Activated T-helper 2 cell treated with anti-CD3 and anti-CD28 coated beads, Interferon-gamma antibody, Interleukin-2, Interleukin-4, amounts not matched to agents 10 μg/mL and 5 μg/mL and 100 μg/mL, durations not matched to agents 14 hours and 24 hours and 36 hours (primary cell): ENCODE data around the gene DDHD1. TPM values are rescaled to one million over a fixed set of nuclear protein-coding genes. Genes with fewer than 3 reads are reported as not detected.
A peak's percentile ranks its signal among the peaks of the same experiment; 100 is the strongest.

Experiments
- DNase-seq: peaks from one replicate; pipeline ENCODE4 v3.0.0; 2021; ENCODE audit warnings: low spot score
- H3K27ac Mint-ChIP-seq: one replicate; pipeline ENCODE4 v1.8.0; 2021; ENCODE audit warnings: mixed read lengths
- H3K27me3 Mint-ChIP-seq: one replicate; pipeline ENCODE4 v1.8.0; 2021; ENCODE audit warnings: low read depth, mixed read lengths
- H3K36me3 Mint-ChIP-seq: one replicate; pipeline ENCODE4 v1.8.0; 2021; ENCODE audit warnings: low read depth, mixed read lengths
- H3K4me1 Mint-ChIP-seq: one replicate; pipeline ENCODE4 v1.8.0; 2021; ENCODE audit warnings: low read depth, mixed read lengths
- H3K4me3 Mint-ChIP-seq: one replicate; pipeline ENCODE4 v1.8.0; 2021; ENCODE audit warnings: low read depth, mild to moderate bottlenecking, moderate library complexity, mixed read lengths
- H3K9me3 Mint-ChIP-seq: one replicate; pipeline ENCODE4 v1.8.0; 2021; ENCODE audit warnings: mixed read lengths
- intact Hi-C: fragments of 100-400 bp; cut with micrococcal nuclease; formaldehyde crosslinking; loops from one replicate; pipeline ENCODE4 v1.15.1; 2023
- total RNA-seq: library from RNA; stranded (reverse); gene quantifications from 2 replicates; pipeline ENCODE4 v1.2.3, GENCODE V29; 2022

The DDHD1 gene
- total RNA-seq, 1 donor from 2014 or later: 53.7 TPM

GRCh38 chr14:53062856-53063255, 90.3 kb downstream of the DDHD1 start:
- DNase-seq: no peak
- H3K27ac Mint-ChIP-seq: no peak overlapping the region
- H3K36me3 Mint-ChIP-seq: peaks cover 36% of the 10 kb centered on the region

GRCh38 chr14:53060046-53060445, 93.1 kb downstream of the DDHD1 start:
- Mint-ChIP-seq H3K36me3 (peaks cover 33% of the 10 kb centered on the region), H3K9me3 (no peaks in the 10 kb centered on the region), H3K27ac (peak overlapping the region; percentile 14)

More at GRCh38 chr14:53062856-53063255, 90.3 kb downstream of the DDHD1 start:
- Mint-ChIP-seq H3K4me1 (peaks cover 9% of the 10 kb centered on the region), H3K4me3 (no peak overlapping the region), H3K27me3 (no peaks in the 10 kb centered on the region), H3K9me3 (no peaks in the 10 kb centered on the region)
- intact Hi-C loops: loop anchor here (5.0 kb wide), 1 partner anchor 39 kb away; no protein-coding TSS in a partner anchor

DNA sequence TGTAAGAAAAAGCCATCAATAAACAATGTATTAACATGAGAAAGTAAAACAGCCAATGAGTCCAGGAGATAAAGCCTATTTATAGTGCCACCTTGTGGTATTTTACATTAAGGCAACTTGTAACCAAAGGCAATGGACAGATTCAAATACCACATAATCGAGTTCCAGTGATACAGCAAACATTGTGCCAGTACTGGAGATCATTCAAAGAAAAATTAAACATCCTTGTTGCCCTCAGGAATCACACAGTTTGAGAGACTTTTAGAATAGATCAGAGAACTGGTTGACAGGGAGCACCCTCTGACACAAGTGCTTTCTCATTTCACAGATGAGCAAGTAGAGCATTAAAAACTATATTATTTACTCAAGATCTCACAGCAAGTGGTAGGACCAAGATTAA, 98.1 kb downstream of the DDHD1 start:
- H3K4me3 Mint-ChIP-seq: no peak overlapping the region
- no peaks in the 10 kb centered on the region for H3K9me3 Mint-ChIP-seq
- no peak overlapping the region for H3K27ac Mint-ChIP-seq
- H3K4me1 Mint-ChIP-seq: peaks cover 9% of the 10 kb centered on the region
- peaks cover 41% of the 10 kb centered on the region for H3K36me3 Mint-ChIP-seq
- intact Hi-C loops: loop anchor here (2.0 to 5.0 kb wide), 2 partner anchors 97 to 232 kb away; partner anchors contain the start of gene DDHD1
- no peaks in the 10 kb centered on the region for H3K27me3 Mint-ChIP-seq
- no peak for DNase-seq

More at GRCh38 chr14:53060046-53060445, 93.1 kb downstream of the DDHD1 start:
- peaks cover 15% of the 10 kb centered on the region for H3K4me1 Mint-ChIP-seq
- DNase-seq: no peak
- no peak overlapping the region for H3K4me3 Mint-ChIP-seq
- H3K27me3 Mint-ChIP-seq: no peaks in the 10 kb centered on the region
- intact Hi-C loops: loop anchor here (5.0 kb wide), 1 partner anchor 42 kb away; no protein-coding TSS in a partner anchor

DNA sequence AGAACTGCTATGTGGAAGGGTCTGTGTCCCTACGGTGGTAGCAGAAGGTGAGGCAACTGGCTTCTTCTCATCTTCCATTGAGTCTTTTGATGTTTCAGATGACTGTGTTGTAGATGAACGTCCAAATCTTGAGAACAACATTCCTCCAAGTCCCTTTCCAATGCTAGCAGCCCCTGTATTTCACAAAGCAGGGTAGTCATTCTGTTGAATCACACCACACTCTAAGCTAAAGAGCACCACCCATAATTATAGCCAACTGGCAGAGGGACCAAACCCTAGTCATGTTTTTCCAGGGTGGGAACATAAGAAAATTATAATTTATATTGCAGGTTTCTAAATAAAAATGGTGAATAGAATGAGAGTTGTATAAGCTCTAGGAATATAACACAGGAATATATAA, 98.7 kb downstream of the DDHD1 start:
- H3K9me3 Mint-ChIP-seq: no peaks in the 10 kb centered on the region

DNA sequence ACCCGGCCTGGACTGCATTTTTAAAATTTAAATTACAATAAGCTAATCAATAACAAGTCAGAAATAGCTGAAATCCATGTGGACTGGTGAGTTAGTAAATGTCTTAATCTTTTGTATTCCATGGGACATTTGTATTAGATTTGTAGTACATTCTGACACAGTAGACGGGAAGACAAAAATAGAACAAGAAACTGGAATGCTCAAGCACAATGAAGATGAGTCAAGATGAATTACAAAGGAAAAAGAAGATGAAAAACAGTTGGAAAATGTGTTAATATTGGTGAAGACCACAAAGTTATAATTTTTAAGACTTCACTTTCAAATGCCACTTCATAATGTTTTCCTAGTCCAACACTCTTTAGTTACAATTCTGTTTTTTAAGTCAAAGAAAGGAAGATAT, 104.5 kb downstream of the DDHD1 start:
- peaks cover 57% of the 10 kb centered on the region for H3K36me3 Mint-ChIP-seq
- H3K9me3 Mint-ChIP-seq: no peaks in the 10 kb centered on the region

More for the DNA sequence above, 98.7 kb downstream of the DDHD1 start:
- Mint-ChIP-seq H3K27ac (no peak overlapping the region), H3K4me3 (no peak overlapping the region), H3K4me1 (peaks cover 9% of the 10 kb centered on the region), H3K27me3 (no peaks in the 10 kb centered on the region), H3K36me3 (peaks cover 46% of the 10 kb centered on the region)
- DNase-seq: no peak
- intact Hi-C loops: loop anchor here (2.0 kb wide), 1 partner anchor 232 kb away; no protein-coding TSS in a partner anchor

GRCh38 chr14:53047307-53048069, 105.6 kb downstream of the DDHD1 start:
- Mint-ChIP-seq H3K9me3 (no peaks in the 10 kb centered on the region), H3K36me3 (peaks cover 57% of the 10 kb centered on the region), H3K4me1 (peaks cover 4% of the 10 kb centered on the region), H3K4me3 (no peak overlapping the region), H3K27ac (no peak overlapping the region), H3K27me3 (no peaks in the 10 kb centered on the region)
- intact Hi-C loops: no loop called here
- no peak for DNase-seq

More for the DNA sequence above, 104.5 kb downstream of the DDHD1 start:
- Mint-ChIP-seq H3K27ac (no peak overlapping the region), H3K4me3 (no peak overlapping the region), H3K27me3 (no peaks in the 10 kb centered on the region), H3K4me1 (no peaks in the 10 kb centered on the region)
- DNase-seq: no peak
- intact Hi-C loops: no loop called here

DNA sequence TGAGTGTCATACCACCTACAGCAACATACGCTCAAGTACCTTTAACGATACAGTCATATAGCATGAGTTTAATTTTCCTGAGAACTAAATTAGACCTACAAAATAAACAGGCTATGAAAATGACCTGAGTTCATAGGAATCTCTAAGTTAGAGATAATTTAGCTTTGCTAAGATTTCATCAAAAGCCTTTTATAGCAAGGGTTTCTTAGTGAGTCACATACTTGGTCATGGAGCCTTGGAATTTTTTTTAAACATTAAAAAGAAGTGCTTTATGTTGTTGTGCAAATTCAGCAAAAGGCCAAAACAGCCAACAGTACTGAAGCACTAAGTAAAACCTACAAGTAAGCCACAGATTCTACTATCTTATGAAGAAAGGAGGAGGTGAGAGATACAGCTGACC, 108.6 kb downstream of the DDHD1 start:
- Mint-ChIP-seq H3K27ac (no peak overlapping the region), H3K9me3 (no peaks in the 10 kb centered on the region), H3K27me3 (no peaks in the 10 kb centered on the region), H3K36me3 (peaks cover 67% of the 10 kb centered on the region), H3K4me1 (peaks cover 4% of the 10 kb centered on the region), H3K4me3 (no peak overlapping the region)
- intact Hi-C loops: no loop called here
- no peak for DNase-seq

GRCh38 chr14:53043027-53043581, 110.0 kb downstream of the DDHD1 start:
- intact Hi-C loops: no loop called here
- Mint-ChIP-seq H3K4me1 (peaks cover 4% of the 10 kb centered on the region), H3K36me3 (peaks cover 69% of the 10 kb centered on the region), H3K9me3 (no peaks in the 10 kb centered on the region), H3K4me3 (no peak overlapping the region), H3K27me3 (no peaks in the 10 kb centered on the region), H3K27ac (no peak overlapping the region)
- DNase-seq: no peak

DNA sequence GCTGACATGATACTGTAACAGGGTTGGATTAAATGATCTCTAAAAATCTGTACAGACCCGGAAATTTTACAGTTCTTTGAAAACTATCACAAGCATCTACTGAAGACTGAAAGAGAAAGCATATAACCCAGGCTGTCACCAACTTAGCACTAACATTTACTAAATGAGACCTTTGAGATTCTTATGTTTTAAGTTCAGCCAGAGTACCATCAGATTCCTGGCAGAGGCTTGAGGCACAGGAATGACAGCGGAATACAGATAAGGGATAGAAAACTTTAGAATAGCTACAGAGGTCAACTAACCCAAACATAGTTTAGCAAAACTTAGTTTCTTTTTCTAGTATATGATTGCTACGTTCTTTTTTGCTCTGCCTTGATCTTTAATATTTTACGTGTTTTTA, 110.6 kb downstream of the DDHD1 start:
- Mint-ChIP-seq H3K9me3 (no peaks in the 10 kb centered on the region), H3K27ac (no peak overlapping the region), H3K4me3 (no peak overlapping the region), H3K27me3 (no peaks in the 10 kb centered on the region), H3K4me1 (peaks cover 4% of the 10 kb centered on the region), H3K36me3 (peaks cover 70% of the 10 kb centered on the region)
- intact Hi-C loops: no loop called here
- DNase-seq: no peak

GRCh38 chr14:53041067-53041466, 112.1 kb downstream of the DDHD1 start:
- H3K36me3 Mint-ChIP-seq: peaks cover 73% of the 10 kb centered on the region
- no peaks in the 10 kb centered on the region for H3K27me3 Mint-ChIP-seq
- H3K27ac Mint-ChIP-seq: no peak overlapping the region
- DNase-seq: no peak
- peaks cover 4% of the 10 kb centered on the region for H3K4me1 Mint-ChIP-seq
- intact Hi-C loops: no loop called here
- H3K9me3 Mint-ChIP-seq: no peaks in the 10 kb centered on the region
- H3K4me3 Mint-ChIP-seq: no peak overlapping the region

DNA sequence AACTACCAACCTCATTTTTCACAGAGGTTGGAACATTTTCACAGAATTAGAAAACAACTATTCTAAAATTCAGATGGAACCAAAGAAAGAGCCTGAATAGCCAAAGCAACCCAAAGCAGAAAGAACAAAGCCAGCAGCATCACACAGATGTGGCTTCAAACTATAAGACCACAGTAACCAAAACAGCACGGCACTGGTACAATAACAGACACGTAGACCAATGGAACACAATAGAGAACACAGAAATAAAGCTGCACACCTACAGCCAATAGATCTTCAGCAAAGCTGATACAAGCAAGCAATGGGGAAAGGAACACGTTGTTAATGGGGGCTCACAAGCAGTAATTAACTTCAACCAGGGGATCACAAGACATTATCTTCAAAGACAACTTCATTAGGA, 114.5 kb downstream of the DDHD1 start:
- intact Hi-C loops: no loop called here
- no peak for DNase-seq
- peaks cover 15% of the 10 kb centered on the region for H3K4me1 Mint-ChIP-seq
- H3K27me3 Mint-ChIP-seq: no peaks in the 10 kb centered on the region
- H3K27ac Mint-ChIP-seq: no peak overlapping the region
- H3K4me3 Mint-ChIP-seq: no peak overlapping the region
- H3K9me3 Mint-ChIP-seq: no peaks in the 10 kb centered on the region
- H3K36me3 Mint-ChIP-seq: peaks cover 75% of the 10 kb centered on the region

DNA sequence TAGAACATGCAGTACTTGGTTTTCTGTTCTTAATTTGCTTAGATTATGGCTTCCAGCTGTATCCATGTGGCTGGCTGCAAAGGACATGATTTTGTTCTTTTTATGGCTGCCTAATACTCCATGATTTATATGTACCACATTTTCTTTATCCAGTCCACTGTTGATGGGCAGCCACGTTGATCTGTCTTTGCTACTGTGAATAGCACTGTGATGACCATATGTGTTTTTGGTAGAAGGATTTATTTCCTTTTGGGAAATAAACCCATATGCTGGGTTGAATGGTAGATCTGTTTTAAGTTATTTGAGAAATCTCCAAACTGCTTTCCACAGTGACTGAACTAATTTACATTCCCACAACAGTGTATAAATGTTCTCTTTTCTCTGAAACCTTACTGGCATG, 116.1 kb downstream of the DDHD1 start:
- intact Hi-C loops: no loop called here
- Mint-ChIP-seq H3K4me3 (no peak overlapping the region), H3K4me1 (peaks cover 11% of the 10 kb centered on the region), H3K27me3 (no peaks in the 10 kb centered on the region), H3K27ac (no peak overlapping the region), H3K9me3 (no peaks in the 10 kb centered on the region), H3K36me3 (peaks cover 74% of the 10 kb centered on the region)
- no peak for DNase-seq
